OCI-LY1 (cell line): ENCODE data around the gene SFSWAP.
A peak's percentile ranks its signal among the peaks of the same experiment; 100 is the strongest.
"Not testable (repeated sequence)": the region's sequence is repeated elsewhere in the genome, so short reads cannot be mapped to it uniquely, and the experiment has no call there.

Experiments used
- H2AFZ ChIP-seq: fragments of 200-600 bp; sonication (generic), shearing (Covaris generic); 2 replicates; pipeline ENCODE4 v1.6.0; 2014; ENCODE audit warnings: antibody characterized with exemption, mild to moderate bottlenecking, low read length
- H3F3A ChIP-seq: fragments of 200-600 bp; sonication (generic), shearing (Covaris generic); 2 replicates; pipeline ENCODE4 v1.6.0; 2014; ENCODE audit warnings: mild to moderate bottlenecking, antibody characterized with exemption, low read length, moderate library complexity; ENCODE audit not compliant: insufficient read depth
- H3K27ac ChIP-seq: fragments of 200-600 bp; sonication (generic); 2 replicates; pipeline ENCODE4 v1.5.1; 2014; ENCODE audit warnings: low read length, mixed run types, mild to moderate bottlenecking, low read depth; ENCODE audit not compliant: poor library complexity, severe bottlenecking
- H3K27me3 ChIP-seq: fragments of 200-600 bp; sonication (generic); 2 replicates; pipeline ENCODE4 v1.6.0; 2014; ENCODE audit warnings: antibody characterized with exemption, mild to moderate bottlenecking, low read length, moderate library complexity; ENCODE audit not compliant: insufficient read depth
- H3K36me3 ChIP-seq: fragments of 200-600 bp; sonication (generic); 2 replicates; pipeline ENCODE4 v1.6.1; 2014; ENCODE audit warnings: mild to moderate bottlenecking, antibody characterized with exemption, low read length, moderate library complexity, mixed read lengths; ENCODE audit not compliant: insufficient read depth
- H3K4me1 ChIP-seq: fragments of 200-600 bp; sonication (generic); 2 replicates; pipeline ENCODE4 v1.5.1; 2014; ENCODE audit warnings: mild to moderate bottlenecking, low read length, moderate library complexity; ENCODE audit not compliant: insufficient read depth, severe bottlenecking
- H3K4me2 ChIP-seq: fragments of 200-600 bp; sonication (generic), shearing (Covaris generic); 2 replicates; pipeline ENCODE4 v1.6.1; 2014; ENCODE audit warnings: low read length
- H3K4me3 ChIP-seq: fragments of 200-600 bp; sonication (generic); 2 replicates; pipeline ENCODE4 v1.5.1; 2014; ENCODE audit warnings: low read length, low read depth, mild to moderate bottlenecking, mixed read lengths; ENCODE audit not compliant: poor library complexity, severe bottlenecking
- H3K79me2 ChIP-seq: fragments of 200-600 bp; shearing (Covaris generic); 2 replicates; pipeline ENCODE4 v1.6.1; 2016; ENCODE audit warnings: mixed run types, low read length, mixed read lengths; ENCODE audit not compliant: insufficient read depth
- H3K9ac ChIP-seq: fragments of 200-600 bp; sonication (generic), shearing (Covaris generic); 2 replicates; pipeline ENCODE4 v1.6.1; 2014; ENCODE audit warnings: mild to moderate bottlenecking, low read length, mixed read lengths
- H3K9me2 ChIP-seq: fragments of 200-600 bp; sonication (generic), shearing (Covaris generic); 2 replicates; pipeline ENCODE4 v1.6.1; 2014; ENCODE audit warnings: low read depth, mild to moderate bottlenecking, low read length, mixed read lengths
- H3K9me3 ChIP-seq: fragments of 200-600 bp; shearing (Covaris generic); 2 replicates; pipeline ENCODE4 v1.6.1; 2014; ENCODE audit warnings: low read length, mixed read lengths
- H4K20me1 ChIP-seq: fragments of 200-600 bp; sonication (generic), shearing (Covaris generic); 2 replicates; pipeline ENCODE4 v1.6.0; 2016; ENCODE audit warnings: mild to moderate bottlenecking, low read length; ENCODE audit not compliant: insufficient read depth
- EZH2 ChIP-seq: fragments of 200-600 bp; sonication (generic), shearing (Covaris generic); IDR thresholded peaks from 2 replicates; pipeline ENCODE4 v1.8.0; 2017; ENCODE audit warnings: borderline replicate concordance, mixed run types, mild to moderate bottlenecking, antibody characterized with exemption, low read length, moderate library complexity, mixed read lengths
- TF ChIP-seq, protein P1 (sequence below): fragments of 200-600 bp; sonication (generic), shearing (Covaris generic); IDR thresholded peaks from 2 replicates; pipeline ENCODE4 v1.5.1; 2017; ENCODE audit warnings: mild to moderate bottlenecking, antibody characterized with exemption, low read length, moderate library complexity, mixed read lengths

The SFSWAP gene

DNA sequence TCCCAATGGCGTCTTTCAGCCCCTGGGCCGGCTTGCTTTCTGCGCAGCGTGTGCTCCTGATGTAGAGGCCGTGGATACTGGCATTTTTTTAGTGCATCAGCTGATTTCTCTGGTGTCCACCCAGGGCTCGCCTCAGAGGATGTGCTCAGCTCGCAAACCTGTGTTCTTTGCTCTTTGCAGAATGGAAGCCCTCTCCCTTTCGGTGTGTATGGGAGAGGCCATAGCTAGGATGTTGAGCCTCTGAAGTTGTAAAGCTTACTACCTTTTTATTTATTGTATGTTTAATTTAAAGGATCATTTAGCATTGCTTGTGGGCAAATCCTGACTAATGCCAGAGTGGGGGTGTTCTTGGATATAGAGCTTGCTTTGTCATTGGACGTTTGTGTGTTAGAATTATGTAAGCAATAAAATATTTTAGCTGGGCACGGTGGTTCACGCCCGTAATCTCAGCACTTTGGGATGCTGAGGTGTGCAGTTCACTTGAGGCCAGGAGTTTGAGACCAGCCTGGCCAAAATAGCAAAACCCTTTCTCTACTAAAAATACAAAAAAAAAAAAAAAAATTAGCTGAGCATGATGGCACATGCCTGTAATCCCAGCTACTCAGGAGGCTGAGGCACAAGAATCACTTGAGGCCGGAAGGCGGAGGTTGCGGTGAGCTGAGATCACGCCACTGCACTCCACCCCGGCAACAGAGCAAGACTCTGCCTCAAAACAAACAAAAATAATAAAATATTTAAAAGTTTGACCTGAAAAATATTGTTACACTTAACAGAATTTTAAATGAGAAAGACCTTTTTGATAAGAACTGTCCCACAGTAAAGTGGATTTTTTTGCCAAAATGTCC is 64.7 kb downstream of the SFSWAP start:
- Histone ChIP-seq H3F3A (no peaks in the 10 kb centered on the region), H3K4me1 (peaks cover 19% of the 10 kb centered on the region), H3K9me2 (no peaks in the 10 kb centered on the region), H3K36me3 (peaks cover 55% of the 10 kb centered on the region), H3K79me2 (no peaks in the 10 kb centered on the region), H3K9ac (no peak overlapping the region), H3K4me2 (no peak overlapping the region), H3K27me3 (no peaks in the 10 kb centered on the region), H3K9me3 (no peaks in the 10 kb centered on the region), H3K27ac (no peak overlapping the region), H2AFZ (no peak overlapping the region), H3K4me3 (no peak overlapping the region), H4K20me1 (no peaks in the 10 kb centered on the region)
- TF ChIP-seq, protein P1, sequence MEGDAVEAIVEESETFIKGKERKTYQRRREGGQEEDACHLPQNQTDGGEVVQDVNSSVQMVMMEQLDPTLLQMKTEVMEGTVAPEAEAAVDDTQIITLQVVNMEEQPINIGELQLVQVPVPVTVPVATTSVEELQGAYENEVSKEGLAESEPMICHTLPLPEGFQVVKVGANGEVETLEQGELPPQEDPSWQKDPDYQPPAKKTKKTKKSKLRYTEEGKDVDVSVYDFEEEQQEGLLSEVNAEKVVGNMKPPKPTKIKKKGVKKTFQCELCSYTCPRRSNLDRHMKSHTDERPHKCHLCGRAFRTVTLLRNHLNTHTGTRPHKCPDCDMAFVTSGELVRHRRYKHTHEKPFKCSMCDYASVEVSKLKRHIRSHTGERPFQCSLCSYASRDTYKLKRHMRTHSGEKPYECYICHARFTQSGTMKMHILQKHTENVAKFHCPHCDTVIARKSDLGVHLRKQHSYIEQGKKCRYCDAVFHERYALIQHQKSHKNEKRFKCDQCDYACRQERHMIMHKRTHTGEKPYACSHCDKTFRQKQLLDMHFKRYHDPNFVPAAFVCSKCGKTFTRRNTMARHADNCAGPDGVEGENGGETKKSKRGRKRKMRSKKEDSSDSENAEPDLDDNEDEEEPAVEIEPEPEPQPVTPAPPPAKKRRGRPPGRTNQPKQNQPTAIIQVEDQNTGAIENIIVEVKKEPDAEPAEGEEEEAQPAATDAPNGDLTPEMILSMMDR, result no peak
- TF ChIP-seq EZH2, result no peak

- Histone ChIP-seq H3K4me1 (peaks cover 19% of the 10 kb centered on the region), H3K4me3 (no peak overlapping the region), H3K27ac (peak overlapping the region; percentile 27), H4K20me1 (no peaks in the 10 kb centered on the region), H3F3A (no peaks in the 10 kb centered on the region), H2AFZ (no peak overlapping the region), H3K36me3 (peaks cover 52% of the 10 kb centered on the region), H3K9me2 (no peaks in the 10 kb centered on the region), H3K4me2 (no peak overlapping the region), H3K79me2 (no peaks in the 10 kb centered on the region), H3K9ac (no peak overlapping the region), H3K9me3 (no peaks in the 10 kb centered on the region), H3K27me3 (no peaks in the 10 kb centered on the region)
- TF ChIP-seq EZH2, result no peak
- TF ChIP-seq, protein P1, result no peak
Measured at GRCh38 chr12:131776237-131776889, 65.5 kb downstream of the SFSWAP start.

DNA sequence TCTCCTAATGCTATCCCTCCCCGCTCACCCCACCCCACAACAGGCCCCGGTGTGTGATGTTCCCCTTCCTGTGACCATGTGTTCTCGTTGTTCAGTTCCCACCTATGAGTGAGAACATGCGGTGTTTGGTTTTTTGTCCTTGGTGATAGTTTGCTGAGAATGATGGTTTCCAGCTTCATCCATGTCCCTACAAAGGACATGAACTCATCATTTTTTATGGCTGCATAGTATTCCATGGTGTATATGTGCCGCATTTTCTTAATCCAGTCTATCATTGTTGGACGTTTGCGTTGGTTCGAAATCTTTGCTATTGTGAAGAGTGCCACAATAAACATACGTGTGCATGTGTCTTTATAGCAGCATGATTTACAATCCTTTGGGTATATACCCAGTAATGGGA is 66.4 kb downstream of the SFSWAP start:
- H3K27me3 ChIP-seq, H3K9me2 ChIP-seq, H3K9me3 ChIP-seq, H3K4me3 ChIP-seq, H3K9ac ChIP-seq, H4K20me1 ChIP-seq, H3K27ac ChIP-seq, H2AFZ ChIP-seq, H3K79me2 ChIP-seq, H3K4me2 ChIP-seq, H3F3A ChIP-seq: not testable (repeated sequence)
- Histone ChIP-seq H3K36me3 (peaks cover 53% of the 10 kb centered on the region), H3K4me1 (peaks cover 19% of the 10 kb centered on the region)
